Measurements from ENCODE around the gene EPHA8.

The EPHA8 gene

DNA sequence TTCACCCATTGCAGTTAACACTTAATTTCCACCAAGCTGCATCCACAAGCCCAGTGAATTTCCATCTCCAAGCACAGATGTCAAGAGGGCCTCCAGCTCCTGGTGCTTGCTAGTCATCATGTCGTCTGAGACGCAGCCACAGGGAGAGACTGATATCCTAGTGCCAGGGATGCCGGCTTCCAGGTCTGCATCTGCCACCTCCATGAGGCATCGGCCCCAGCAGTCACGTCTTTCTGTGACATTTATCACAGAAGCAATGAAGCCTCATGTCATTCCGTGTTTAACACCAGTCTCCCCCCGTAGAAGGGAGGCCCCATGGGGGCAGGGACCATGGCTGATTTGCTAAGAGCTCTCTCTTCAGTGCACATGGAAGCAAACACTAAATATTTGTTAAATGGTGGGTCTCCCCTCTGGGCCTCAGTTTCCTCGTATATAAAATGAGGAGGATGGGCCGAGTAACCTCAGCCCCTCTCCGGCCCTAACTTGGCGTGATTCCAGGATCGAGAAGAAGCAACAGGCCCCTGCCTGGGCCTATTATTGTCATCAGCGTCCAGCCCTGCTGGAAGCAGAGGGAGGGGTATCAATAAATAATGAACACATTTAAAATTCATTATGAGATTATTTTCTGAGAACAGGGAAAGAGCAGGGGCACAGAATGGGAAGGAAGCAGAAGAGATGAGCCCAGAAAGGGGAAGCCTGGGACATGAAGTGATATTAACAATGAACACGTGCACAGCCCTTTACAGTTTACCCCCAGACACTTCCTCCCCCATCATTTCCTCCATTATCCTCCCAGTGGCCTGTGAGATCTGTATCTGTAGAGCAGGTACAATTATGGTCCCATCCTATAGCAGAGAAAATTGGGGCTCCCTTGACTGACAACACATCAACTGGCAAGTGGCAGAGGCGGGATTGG is 88.9 kb downstream of the EPHA8 start:
- no peak for DNase-seq

DNA sequence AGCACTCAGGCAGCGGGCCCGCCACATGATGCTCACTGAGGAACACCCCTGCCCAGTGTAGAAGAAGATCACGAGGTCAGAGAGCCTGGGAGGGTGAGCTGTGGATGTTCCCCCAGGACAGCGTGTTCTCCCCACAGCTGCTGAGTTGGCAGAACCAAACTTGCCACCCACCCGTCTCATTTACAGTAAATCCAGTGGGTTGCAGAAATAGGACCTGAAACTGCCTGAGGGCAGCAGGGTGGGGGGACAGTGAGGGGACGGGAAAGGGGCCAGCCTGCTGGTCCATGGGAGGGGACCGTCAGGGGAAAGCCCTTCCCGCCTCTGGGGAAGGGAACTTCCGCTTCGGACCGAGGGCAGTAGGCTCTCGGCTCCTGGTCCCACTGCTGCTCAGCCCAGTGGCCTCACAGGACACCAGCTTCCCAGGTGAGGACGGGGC is 89.6 kb downstream of the EPHA8 start, which contains the start of gene C1QB:
C1QB (plus strand) TSS at position 356 of the 436 bp plus-strand sequence. CDS start 6,227 bp downstream, outside the sequence.
- DNase-seq: no peak
